Neural cell (in vitro differentiated cells): ENCODE results near the gene GABRB1.

Experiments
- POLR2AphosphoS5 ChIP-seq: IDR thresholded peaks from 2 replicates; pipeline ENCODE4 v1.6.1; 2012
- TAF1 ChIP-seq: IDR thresholded peaks from 2 replicates; pipeline ENCODE4 v1.6.1; 2012; ENCODE audit warnings: low read depth

GRCh38 chr4:47074816-47075215 lies 43.4 kb downstream of the GABRB1 start:
- TF ChIP-seq POLR2AphosphoS5 (no peak), TAF1 (no peak)
